ENCODE measurements around the gene NF1.

GRCh38 chr17:31261601-31262000 is 166.8 kb downstream of the NF1 start:
- TF ChIP-seq CTCF (IDR thresholded peaks at IDR 0.05) = no peak
- TF ChIP-seq POLR2A (IDR thresholded peaks at IDR 0.05) = no peak

Data from Peyer's patch (tissue), 4 donors.